ENCODE results near the gene LRRK1. TPM values are rescaled to one million over a fixed set of nuclear protein-coding genes. Genes with fewer than 3 reads are reported as not detected.

The LRRK1 gene
- total and polyA plus RNA-seq, 11 donors, result 1.3 to 12.7 (median 2.1) TPM

- Histone ChIP-seq H3K4me1 (peaks cover 0 to 35% (median 2%) of the 10 kb centered on the region in 12 donors), H3K27me3 (no peaks in the 10 kb centered on the region), H3K36me3 (no peaks in the 10 kb centered on the region), H3K27ac (no peak overlapping the region), H3K9me3 (peaks cover 0 to 5% (median 0%) of the 10 kb centered on the region in 12 donors), H3K4me3 (no peak overlapping the region)
- DNase-seq (no peak), ATAC-seq (no peak)
- 71 to 83% (median 81%) methylated on average over 2 of the region's 2 CpGs for WGBS, 4 donors
- intact Hi-C loops (cut with DNase I), result no loop called here
- TF ChIP-seq CTCF (IDR thresholded peaks at IDR 0.05) (no peak), POLR2A (IDR thresholded peaks at IDR 0.05) (no peak)
Measured at GRCh38 chr15:100940767-100941379, 21.7 kb downstream of the LRRK1 start.

GRCh38 chr15:100941536-100941935 is 22.4 kb downstream of the LRRK1 start:
- no peak overlapping the region for H3K27ac ChIP-seq
- H3K27me3 ChIP-seq, result no peaks in the 10 kb centered on the region
- ATAC-seq (no peak), DNase-seq (no peak)
- TF ChIP-seq CTCF (IDR thresholded peaks at IDR 0.05) (no peak), POLR2A (IDR thresholded peaks at IDR 0.05) (no peak)
- H3K36me3 ChIP-seq, result no peaks in the 10 kb centered on the region
- peaks cover 0 to 4% (median 0%) of the 10 kb centered on the region in 12 donors for H3K9me3 ChIP-seq
- H3K4me3 ChIP-seq, result no peak overlapping the region
- peaks cover 0 to 35% (median 2%) of the 10 kb centered on the region in 12 donors for H3K4me1 ChIP-seq
- 74 to 83% (median 78%) methylated on average over 6 to 10 of the region's 10 CpGs for WGBS, 4 donors
- intact Hi-C loops (cut with DNase I), result no loop called here

- Histone ChIP-seq H3K9me3 (peaks cover 0 to 4% (median 0%) of the 10 kb centered on the region in 12 donors), H3K4me3 (no peak overlapping the region), H3K27me3 (no peaks in the 10 kb centered on the region), H3K27ac (peak overlapping the region in 1 of 12 donors; percentile 36), H3K36me3 (no peaks in the 10 kb centered on the region), H3K4me1 (peaks cover 0 to 36% (median 2%) of the 10 kb centered on the region in 12 donors)
- no peak for DNase-seq
- intact Hi-C loops (cut with DNase I), result no loop called here
- no peak for ATAC-seq
- TF ChIP-seq POLR2A (IDR thresholded peaks at IDR 0.05) (no peak), CTCF (IDR thresholded peaks at IDR 0.05) (no peak)
- 89 to 90% (median 89%) methylated on average over 10 of the region's 10 CpGs for WGBS, 4 donors
Measured at GRCh38 chr15:100942656-100943425, 23.7 kb downstream of the LRRK1 start.

- H3K36me3 ChIP-seq, result no peaks in the 10 kb centered on the region
- H3K27me3 ChIP-seq, result no peaks in the 10 kb centered on the region
- WGBS, 4 donors, result 61 to 71% (median 68%) methylated on average over 7 of the region's 7 CpGs
- ATAC-seq (no peak), DNase-seq (no peak)
- peak overlapping the region in 1 of 12 donors; percentile 4 for H3K4me3 ChIP-seq
- intact Hi-C loops (cut with DNase I), result no loop called here
- H3K27ac ChIP-seq, result no peak overlapping the region
- no peak for TF ChIP-seq CTCF (IDR thresholded peaks at IDR 0.05)
- TF ChIP-seq POLR2A (IDR thresholded peaks at IDR 0.05), result no peak
- peaks cover 0 to 46% (median 2%) of the 10 kb centered on the region in 12 donors for H3K4me1 ChIP-seq
- H3K9me3 ChIP-seq, result peaks cover 0 to 4% (median 0%) of the 10 kb centered on the region in 12 donors
Measured at GRCh38 chr15:100944244-100944895, 25.2 kb downstream of the LRRK1 start.
